Omental fat pad (tissue), 4 donors: Measurements from ENCODE around the gene PIK3C2B. TPM values are rescaled to one million over a fixed set of nuclear protein-coding genes. Genes with fewer than 3 reads are reported as not detected.

Experiments used
- ATAC-seq: fragments of 150-250 bp; one replicate; pipeline ENCODE4 v1.9.1; 2016; ENCODE audit warnings: mild to moderate bottlenecking, moderate library complexity; ENCODE audit not compliant: low FRiP score
- DNase-seq: peaks from one replicate; pipeline ENCODE4 v3.0.0-alpha.2; 2019; ENCODE audit warnings: low spot score
- total RNA-seq, 4 donors: library from RNA; depleted of rRNA; stranded (reverse); fragments of >200 nt; gene quantifications; one replicate each; pipeline ENCODE4 v1.1.0, GENCODE V29; 2016
- TF ChIP-seq, protein P1 (sequence below), 3 donors: fragments of 450-650 bp; IDR thresholded peaks; one replicate each; pipeline ENCODE4 v1.5.1; 2016 to 2017; ENCODE audit warnings: antibody characterized with exemption in 3 of 3, mild to moderate bottlenecking in 3 of 3, moderate library complexity in 2 of 3

Gene PIK3C2B
- total RNA-seq, 4 donors from 2014 or later: 17.2 to 42.4 (median 31.6) TPM

GRCh38 chr1:204465546-204466415 is 28.8 kb downstream of the PIK3C2B start:
- TF ChIP-seq, protein P1, sequence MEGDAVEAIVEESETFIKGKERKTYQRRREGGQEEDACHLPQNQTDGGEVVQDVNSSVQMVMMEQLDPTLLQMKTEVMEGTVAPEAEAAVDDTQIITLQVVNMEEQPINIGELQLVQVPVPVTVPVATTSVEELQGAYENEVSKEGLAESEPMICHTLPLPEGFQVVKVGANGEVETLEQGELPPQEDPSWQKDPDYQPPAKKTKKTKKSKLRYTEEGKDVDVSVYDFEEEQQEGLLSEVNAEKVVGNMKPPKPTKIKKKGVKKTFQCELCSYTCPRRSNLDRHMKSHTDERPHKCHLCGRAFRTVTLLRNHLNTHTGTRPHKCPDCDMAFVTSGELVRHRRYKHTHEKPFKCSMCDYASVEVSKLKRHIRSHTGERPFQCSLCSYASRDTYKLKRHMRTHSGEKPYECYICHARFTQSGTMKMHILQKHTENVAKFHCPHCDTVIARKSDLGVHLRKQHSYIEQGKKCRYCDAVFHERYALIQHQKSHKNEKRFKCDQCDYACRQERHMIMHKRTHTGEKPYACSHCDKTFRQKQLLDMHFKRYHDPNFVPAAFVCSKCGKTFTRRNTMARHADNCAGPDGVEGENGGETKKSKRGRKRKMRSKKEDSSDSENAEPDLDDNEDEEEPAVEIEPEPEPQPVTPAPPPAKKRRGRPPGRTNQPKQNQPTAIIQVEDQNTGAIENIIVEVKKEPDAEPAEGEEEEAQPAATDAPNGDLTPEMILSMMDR (IDR thresholded peaks at IDR 0.05): no peak
- ATAC-seq: no peak

DNA sequence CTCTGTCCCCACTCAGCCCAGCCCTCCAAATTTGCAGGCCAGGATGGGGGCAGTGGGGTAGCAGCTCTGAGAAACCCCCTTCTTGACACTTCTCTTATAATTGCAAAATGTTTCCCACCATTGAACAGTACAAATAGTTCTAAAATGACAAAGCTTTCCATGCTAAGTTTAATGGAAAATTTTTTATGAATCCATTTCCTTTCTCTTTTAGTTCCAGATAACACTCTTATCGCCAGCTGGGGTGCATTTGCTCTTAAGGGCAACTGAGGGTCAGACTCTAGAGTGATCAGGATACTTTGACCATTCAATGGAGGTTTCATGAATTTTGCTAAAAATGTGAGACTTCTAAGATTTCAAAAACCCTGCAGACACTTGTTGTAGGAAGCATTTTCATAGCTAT is 29.9 kb downstream of the PIK3C2B start:
- ATAC-seq: no peak
- TF ChIP-seq, protein P1 (IDR thresholded peaks at IDR 0.05): no peak
- DNase-seq: no peak

More at GRCh38 chr1:204465546-204466415, 28.8 kb downstream of the PIK3C2B start:
- DNase-seq: no peak

GRCh38 chr1:204464187-204464631 is 30.4 kb downstream of the PIK3C2B start:
- DNase-seq (no peak), ATAC-seq (no peak)
- TF ChIP-seq, protein P1 (IDR thresholded peaks at IDR 0.05): no peak

DNA sequence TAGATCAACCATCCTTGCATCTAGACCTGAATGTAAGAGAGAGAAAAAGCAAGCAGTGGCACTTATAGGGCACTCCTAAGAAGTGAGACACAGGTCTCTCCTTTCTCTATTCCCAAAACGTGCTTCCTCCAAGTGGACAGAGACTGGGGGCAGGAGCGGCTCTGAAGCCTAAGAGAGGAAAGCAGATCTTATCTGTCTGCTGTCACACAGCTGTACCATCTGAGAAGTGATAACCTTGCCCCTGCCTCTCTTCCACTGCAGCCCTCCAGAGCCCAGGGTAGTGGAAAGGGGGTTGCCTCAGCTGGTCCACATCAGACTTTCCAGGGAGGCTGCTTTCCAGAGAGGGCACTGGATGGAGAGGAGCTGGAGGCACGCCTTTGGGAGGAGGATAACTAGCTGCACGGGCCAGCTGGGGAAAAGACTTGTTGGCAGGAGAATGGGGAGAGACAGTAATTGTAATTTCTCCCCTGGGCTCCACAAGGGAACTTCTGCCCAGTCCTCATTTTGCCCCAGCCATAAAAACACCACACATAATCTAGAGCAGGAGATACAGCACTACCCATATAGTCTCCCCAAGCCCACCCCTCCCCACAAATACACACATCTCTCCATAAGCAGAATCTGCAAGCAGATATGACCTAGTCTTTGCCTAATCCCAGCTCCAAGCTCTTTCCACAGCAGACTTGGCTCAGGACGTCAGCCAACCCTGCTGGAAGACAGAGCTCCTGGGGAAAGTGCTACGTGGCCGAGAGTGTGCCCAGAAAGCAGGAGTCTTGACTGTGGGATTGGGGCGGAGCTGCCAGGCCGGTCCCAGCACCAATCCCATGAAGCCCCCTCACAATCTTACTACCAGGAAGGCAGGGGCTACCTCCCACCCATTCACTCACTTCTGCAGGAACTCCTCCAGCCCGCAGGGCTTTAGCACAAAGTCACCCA is 31.2 kb downstream of the PIK3C2B start:
- TF ChIP-seq, protein P1 (IDR thresholded peaks at IDR 0.05): no peak
- no peak for DNase-seq
- ATAC-seq: peak; percentile 12

DNA sequence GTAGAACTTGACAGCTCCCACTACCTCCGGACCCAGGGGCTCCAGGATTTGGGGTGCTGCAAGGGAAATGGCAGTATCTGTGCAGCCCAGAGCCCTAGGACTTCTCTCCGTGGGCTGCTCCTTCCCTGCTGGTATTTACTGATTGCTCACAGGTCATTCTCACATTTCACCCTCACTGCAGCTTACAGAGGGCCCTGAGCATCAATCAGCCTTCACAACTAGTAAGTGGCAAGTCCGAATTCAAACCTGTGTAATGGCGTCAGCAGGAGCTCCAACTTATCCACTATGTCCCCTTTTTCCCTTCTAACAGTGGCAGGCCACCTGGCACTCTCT is 32.4 kb downstream of the PIK3C2B start:
- TF ChIP-seq, protein P1 (IDR thresholded peaks at IDR 0.05): no peak
- DNase-seq (no peak), ATAC-seq (no peak)

DNA sequence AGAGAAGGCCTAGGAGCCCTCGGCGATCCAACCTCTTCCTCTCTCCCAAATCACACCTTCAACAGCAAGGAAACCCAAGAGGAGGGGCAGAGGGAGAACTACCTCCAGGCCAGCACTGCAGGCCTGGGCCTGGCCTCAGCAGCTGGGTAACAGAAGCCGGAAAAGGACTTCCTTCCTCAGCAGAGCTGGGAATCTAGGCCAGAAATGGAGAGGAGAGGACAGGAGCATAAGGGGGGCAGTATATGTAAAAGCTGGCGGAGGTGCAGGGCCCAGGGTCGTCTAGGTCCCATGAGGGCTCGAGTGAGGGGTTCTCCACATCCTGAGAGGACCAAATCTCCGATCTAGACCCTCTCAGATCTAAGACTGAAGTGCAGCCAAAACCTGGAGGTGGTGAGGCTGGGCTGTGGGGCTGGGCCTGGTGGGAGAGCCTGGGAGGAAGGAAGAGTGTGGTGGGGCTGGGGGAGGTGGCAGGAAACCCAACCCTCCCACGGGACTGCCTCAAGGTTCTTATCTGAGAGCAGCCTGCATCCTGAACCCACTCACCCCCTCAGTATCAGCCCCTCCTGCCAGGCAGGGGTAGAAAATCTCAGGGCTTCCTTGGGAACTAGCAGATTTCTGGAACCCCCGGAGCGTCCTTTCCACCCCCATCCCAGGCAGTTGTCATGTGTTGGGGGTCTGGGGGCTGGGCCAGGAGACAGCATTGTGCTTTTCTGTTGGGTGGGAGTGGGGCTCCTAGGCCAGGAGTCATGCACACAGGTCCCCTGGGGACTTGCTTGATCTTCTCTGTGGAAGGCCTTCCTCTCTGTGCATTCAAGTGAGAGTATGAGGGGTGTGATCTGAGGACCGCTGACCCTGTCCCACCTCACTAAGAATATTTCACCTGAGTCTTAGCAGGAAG is 33.0 kb downstream of the PIK3C2B start:
- ATAC-seq (no peak), DNase-seq (no peak)

More for the DNA sequence above, 33.0 kb downstream of the PIK3C2B start:
- TF ChIP-seq, protein P1 (IDR thresholded peaks at IDR 0.05): no peak
